Stimulated activated CD4-positive, alpha-beta T cell treated with anti-CD3 and anti-CD28 coated beads, Interleukin-15, amount 100 ng/mL, for 1 hour (primary cell): Measurements from ENCODE around the gene ALOX5.

ENCODE experiments used
- DNase-seq, 2 donors: peaks; one replicate each; pipeline ENCODE4 v3.0.0-alpha.2; 2020; ENCODE audit warnings: low read depth in 1 of 2, low spot score in 1 of 2

ALOX5 gene

DNA sequence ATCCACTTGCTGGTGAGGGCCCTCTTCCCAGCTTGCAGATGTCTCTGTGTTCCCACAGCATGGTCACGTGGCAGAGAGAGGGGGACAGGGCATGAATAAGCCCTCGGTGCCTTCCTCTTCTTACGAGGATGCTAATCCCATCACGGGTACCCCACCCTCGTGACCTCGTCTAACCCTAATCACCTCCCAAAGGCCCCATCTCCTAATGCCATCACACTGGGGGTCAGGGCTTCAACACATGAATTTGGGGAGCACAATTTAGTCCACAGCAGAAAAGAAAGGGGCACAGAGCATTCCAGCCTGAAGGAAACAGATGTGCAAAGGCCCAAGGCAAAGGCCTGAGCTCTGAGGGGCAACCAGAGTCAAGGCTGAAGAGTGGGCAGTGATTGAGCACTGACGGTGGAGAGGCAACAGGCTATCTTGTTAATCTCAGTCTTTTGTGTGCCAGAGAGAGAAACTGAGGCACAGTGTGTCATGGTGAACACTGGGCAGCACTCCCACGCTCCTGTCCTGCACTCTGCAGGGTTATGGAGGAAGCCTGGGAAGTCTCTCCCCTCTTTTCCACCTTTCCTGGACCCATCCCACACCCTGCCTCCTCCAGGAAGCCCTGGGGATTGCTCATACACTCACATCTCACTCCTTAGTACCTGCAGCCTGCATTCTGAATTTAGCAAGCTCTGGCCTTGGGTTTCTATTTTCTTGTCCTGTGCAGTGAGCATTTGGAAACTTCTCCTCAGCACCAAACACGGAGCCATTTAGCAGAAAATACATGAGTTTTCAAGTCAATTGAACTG, 49.0 kb downstream of the ALOX5 start:
- DNase-seq = no peak

DNA sequence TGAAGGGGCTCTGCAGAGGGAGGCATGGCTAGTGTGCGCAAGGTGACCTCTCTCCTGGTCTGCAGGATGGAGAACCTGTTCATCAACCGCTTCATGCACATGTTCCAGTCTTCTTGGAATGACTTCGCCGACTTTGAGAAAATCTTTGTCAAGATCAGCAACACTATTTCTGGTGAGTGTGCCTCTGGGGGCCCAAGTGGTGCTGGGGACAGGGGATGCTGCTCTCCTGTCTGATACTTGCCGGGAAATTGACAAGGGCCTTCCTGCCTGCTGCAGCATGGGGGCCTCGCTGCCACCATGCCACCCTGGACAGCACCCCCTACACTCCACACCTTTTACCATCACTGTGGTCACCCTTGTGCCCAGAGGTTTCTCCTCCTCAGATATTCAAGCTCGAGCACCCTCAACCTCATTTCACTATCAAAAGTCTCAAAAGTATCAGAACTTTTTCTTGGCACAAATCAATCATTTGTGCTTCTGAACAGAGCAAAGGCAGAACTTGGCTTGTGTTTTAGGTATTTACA, 50.0 kb downstream of the ALOX5 start:
- DNase-seq = no peak

DNA sequence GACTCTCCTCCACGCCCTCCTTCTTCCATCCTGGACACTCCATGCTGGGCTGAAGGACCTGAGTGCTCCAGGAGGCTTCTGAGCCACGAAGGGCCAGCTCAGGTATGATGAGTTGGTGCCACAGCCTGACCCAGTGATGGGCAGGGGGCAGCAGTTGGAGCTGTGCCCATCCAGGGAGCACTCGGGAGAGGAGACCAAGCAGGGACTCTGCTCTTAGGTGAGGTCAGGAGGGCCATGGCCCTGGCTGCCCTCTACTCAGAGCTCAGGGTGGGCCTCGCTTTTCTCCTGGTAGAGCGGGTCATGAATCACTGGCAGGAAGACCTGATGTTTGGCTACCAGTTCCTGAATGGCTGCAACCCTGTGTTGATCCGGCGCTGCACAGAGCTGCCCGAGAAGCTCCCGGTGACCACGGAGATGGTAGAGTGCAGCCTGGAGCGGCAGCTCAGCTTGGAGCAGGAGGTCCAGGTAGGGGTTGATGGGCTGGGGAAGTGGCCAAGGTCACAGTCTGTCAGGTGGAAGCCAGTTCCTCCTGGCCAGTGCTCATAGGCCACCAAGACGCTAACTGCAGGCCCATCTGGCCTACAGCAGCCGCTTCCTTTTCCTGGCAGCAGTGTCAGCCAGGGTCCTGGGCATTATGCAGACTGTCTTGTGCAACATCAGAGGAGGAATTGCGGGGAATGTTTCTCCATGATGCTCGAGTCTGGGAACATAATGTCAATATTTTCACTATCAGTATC, 50.8 kb downstream of the ALOX5 start:
- no peak for DNase-seq

DNA sequence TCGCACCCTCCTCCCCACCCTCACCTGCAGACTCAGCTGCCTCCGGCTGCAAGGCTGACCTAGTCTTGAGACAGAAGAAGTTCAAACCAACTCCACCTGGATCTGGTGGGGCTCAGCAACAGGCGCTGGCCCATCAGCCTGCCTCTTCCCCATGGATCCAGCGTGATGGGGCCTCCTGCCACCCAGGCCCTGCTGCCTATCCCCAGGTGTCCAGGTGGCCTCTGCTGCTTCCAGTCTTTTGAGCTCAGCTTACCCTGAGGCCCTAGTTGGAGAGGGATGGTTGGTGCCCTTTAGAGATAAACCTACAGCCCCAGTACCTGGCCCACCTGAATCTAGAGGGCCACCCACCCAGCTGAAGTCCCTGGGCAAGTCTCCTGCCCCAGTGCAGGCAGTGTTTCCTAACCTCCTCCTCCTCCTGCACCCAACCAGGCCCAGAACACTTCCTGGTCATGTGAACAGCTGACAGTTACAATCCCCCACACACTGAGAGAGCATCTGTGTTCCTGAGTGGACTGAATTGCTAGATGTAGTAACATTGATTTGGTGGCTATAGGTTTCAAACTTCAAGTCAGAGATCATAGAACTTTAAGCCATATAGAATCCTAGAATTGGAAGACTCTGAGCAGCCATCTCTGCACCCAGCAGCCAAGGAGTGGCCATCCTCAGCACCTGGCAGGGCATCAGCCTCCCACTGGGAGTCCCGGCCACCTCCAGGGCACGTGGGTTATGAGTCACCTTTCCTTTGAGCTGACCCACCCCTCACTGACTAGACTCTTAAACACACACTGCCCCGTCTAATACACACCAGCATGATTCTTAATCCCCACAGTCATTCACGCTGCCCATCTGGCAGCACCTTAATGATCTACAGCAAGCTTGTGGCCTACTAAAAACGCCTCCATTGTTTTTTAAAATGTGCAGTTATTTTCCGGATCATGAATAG, 51.9 kb downstream of the ALOX5 start:
- DNase-seq = no peak

DNA sequence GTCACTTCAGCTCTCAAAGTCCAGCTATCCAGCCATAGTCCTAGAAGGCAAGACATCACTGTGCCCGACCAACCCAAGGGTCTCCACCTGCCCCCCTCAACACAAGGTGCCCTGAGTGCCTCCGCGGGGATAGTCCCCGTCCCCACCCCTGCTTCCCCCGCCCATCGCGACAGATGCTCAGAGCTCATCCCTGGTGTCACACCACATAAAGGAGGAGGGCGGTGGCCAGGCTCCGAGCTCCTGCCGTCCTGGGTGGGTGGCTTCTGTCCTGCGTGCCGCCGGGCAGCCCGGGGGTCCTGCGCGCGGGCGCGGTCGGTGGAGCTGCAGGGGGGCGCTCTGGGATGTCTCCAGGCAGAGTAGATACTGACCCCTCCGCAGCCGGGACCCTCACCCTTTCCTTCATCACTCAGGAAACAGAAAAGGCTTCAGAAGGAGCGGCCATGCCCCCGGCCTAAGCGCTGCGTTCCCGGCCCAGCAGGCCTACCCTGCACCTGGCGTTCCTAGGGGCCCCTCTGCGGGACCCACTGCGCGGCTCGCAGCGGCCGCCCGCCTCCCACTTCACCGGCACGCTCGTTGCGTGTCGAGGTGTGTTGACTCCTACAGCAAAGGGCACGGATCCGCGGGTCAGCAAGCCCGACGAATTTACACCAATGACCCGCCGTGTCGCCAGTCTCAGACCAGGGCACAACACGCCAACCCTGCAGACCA, 53.4 kb downstream of the ALOX5 start:
- no peak for DNase-seq

DNA sequence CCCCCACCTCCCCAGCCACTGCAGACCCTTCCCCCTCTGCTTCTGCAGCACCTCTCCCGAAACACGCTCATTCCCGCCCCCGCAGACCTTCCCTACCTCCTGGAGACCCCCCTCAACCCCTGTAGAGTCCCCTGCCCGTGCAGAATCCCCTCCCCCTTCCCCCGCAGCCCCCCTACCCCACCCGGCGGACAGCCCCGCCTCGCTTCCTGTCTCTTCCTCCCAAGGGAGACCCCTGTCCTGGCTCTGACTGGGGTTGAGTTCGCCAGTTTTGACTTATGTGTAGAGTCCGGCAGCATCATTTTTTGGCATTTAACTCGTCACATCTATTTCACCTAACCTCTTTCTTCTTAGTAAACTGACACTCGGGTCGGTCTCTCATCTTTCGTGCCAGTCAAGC, 54.0 kb downstream of the ALOX5 start:
- no peak for DNase-seq

DNA sequence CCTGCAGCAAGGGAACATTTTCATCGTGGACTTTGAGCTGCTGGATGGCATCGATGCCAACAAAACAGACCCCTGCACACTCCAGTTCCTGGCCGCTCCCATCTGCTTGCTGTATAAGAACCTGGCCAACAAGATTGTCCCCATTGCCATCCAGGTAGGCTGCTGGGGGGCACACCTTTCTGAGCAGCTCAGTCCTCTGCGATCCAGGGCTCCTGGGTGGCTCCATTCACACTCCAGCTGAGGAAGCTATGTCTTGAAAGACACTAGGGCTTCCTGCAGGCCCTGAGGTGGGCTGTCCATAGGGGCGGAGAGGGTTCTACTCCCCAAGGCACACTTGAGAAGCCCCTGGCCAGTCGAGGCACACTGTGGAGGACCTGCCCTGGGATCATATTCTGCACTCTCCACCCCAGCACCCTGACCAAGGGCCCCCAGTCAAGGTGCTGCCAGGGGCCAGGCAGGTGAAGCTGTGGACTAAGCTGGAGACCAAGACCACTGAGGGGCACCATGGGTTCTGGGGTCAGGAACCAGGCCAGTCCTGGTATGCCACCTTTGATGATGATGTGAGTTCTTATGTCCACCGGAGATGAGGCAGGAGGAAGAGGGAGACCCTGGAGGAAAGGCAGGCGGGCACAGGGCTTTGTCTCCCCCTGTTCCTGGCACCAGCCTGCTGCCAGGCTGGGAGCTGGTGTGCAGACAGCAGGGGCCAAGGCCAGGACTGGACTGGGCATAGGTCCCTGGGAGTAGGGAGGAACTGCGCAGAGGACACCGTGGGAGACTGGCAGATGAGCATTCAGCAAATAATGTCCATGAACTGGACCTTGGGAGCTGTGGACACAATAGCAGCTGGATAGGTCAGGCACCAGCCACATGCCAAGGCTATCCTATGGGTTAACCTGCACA, 54.8 kb downstream of the ALOX5 start:
- DNase-seq = no peak

DNA sequence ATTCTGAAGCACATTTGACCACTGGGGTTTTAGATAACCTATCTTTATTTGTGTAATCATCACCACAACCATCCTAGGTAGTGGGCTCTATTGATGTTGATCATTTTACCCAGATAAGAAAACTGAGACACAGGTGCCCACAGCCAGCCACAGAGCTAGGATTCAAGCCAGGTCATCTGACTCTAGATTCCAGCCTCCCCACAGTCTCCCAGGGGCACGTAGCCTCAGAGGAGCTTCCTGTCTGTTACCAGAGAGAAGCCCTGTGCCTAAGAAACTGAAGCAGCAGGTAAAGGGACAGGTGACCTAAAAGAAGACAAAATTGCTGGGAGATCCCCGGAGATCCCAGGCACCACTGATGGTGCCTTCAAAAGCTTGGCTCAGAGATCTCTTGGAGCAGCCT, 55.8 kb downstream of the ALOX5 start:
- DNase-seq = no peak

DNA sequence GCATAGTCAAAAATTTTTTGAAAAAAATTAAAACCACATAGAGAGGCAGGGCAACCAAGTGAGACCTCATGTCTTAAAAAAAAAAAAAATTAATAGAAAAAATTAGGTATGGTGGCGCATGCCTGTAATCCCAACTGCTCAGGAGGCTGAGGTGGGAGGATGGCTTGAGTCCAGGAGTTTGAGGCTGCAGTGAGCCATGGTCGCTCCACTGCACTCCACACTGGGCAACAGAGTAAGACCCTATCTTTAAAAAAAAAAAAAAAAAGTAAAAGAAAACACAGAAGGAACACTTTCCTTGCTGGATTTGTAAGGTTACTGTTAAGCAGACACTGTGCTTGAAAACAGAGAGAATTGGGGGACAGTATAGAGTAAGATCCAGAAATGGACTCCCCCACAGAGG, 58.1 kb downstream of the ALOX5 start:
- no peak for DNase-seq

DNA sequence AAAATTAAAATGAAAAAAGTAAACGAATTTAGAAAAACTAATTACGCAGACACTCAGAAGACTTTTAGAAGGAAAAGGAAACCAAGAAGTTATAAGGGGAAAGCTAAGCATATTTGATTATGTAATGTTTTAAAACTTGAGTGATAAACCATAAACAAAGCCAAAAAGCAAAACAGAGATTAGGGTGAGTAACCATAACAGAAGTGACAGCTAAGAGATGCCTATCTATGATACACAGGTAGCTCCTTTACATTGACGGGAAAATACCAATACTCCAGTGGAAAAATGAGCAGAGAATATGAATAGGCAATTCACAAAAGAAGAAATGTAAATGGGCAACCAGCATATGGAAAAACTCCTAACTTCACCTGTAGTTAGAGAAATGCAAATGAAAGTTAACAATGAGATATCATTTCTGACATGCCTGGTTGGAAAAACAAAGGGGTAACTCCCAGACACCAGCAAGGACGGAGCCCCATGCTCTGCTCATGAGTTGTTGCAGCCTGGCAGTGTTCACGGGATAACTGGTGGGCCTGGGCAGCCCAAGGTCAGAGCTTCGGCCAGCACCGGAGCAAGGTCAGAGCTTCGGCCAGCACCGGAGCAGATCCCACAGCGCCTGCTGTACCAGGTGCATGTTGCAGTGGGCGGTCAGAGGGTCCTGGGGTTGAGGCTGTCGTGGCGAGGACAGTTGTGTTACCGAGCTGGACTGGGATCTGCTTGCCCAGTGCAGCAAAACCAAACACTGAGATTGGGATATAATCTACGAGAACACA, 58.9 kb downstream of the ALOX5 start:
- no peak for DNase-seq

DNA sequence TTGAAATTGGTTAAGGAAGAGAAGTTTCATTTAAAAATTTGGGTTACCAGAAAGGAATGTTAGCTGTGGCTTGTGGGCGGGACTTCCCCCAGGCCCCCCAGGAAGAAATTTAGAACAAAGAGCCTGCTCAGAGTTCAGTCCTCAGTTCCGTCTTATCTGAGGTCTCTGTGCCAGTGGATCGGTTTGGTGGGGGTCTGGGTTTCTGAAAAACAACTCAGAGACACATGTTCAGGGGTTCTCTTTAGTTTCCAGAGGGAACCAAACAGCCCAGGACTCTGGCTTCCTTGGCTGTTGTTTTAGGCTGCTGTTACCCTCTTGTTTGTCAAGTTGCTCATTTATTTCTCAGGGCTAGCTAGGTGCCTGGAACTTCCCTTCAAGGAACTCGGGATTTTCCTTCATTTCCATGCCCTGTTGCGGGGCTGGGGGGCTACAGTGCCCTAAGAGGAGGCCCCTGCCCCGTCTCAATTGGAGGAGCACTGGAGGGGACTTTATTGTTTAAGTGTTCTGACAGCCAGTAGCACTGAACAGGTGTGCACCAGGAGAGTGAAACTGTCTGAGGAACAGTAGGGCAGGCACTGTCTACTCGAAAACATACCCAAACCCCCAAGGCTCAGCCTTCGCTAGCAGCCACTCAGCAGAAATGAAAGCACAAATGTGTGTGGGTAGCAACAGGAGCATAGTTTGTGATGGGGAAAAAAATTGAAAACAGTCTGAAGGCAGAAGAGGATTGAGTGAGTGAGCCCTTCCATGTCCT, 59.9 kb downstream of the ALOX5 start:
- no peak for DNase-seq

DNA sequence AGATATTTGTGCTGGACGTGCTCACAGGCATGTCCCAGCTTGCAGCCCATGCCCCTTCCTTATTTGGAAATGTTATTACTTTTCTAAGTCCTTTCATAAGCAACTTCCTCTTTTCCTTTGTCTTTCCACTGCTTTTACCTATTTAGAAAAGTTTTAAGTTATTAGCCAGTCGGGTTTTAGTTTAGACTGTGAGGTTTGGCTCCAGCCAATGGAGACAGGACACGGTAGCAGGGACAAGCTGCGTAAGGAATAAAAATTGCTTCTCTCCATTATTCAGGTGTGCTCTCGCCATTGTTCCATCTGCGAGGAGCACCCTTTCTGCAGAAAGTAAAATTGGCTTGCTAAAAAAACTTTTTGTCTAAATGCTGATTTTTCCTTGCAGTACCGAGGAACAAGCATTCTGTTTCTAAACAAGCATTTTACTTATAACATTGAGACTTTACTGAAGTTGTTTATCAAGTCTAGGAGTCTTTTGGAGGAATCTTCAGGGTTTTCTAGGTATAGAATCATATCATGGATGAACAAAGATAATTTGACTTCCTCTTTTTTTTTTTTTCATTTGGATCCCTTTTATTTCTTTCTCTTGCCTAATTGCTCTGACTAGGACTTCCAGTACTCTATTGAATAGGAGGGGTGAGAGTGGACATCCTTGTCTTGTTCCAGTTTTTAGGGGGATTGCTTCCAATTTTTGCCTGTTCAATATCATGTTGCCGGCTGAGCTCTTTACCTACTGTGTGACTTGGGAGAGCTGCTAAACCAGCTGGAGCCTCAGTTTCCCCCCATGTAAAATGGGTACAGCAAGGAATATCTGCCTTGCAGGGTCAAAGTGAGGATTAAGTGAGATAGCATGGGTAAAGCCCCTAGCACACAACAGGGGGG, 63.8 kb downstream of the ALOX5 start:
- no peak for DNase-seq

DNA sequence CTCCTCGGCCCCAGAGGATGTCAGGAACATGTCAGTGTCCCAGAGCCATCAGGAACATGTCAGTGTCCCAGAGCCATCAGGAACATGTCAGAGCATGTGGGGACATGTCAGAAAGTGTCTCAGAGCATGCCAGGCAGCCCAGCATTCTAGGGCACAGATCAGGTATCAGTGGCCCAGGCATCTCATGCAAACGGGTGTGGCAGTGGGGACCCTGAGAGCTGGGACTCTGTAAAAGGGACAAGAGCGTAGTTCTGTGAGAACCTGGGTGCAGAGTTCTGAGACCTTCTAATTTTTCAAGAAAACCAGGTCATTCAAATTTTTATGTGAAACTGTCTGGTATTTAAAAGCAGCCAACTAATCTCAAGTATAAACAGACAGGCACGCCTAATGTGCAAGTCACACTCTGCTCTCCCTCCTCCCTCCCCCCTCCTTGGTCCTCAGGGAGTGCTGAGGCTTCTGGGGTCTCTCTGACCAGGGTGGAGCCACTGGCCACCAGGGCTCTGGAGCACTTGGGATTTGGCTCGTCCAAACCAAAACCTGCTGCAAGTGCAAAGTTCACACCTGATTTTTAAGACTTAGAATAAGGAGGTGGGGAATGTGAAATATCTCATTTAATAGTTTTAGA, 64.6 kb downstream of the ALOX5 start:
- no peak for DNase-seq

DNA sequence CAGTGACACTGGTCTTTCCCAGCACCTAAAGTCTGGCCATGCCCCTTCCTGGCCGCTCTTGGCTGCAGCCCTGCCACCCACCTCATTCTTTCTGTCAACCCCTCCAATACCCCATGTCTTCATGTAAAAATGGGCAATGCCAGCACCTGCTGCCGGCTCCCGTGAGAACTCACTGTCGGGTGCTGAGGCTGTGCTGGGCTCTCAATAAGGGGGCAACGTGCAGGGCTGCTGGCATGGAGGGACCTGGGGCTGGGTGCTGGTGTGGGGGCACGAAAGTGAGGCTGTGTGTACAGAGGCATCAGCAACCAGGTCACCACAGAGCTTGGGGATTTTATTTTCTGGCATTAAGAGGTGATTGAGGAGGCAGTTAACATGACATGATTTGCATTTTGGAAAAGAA, 65.3 kb downstream of the ALOX5 start:
- no peak for DNase-seq

DNA sequence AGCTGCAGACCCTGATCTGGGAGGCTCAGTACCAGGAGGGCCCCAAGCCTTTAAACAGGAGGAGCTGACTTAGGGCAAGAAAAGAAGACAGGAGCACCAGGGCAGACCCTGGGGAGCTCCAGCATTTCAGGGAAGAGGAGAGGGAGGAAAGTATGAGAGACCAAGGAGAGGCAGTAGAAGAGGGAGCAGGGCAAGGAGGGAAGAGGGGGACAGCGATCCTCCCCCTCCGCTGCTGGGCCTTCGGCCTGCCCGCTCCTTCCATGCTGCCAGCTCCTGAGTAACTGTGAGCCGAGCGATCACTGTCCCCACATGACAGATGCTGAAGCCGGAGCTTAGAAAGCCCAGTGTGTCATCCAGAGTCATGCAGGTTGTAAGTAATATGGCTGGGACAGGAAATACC, 65.9 kb downstream of the ALOX5 start:
- no peak for DNase-seq

DNA sequence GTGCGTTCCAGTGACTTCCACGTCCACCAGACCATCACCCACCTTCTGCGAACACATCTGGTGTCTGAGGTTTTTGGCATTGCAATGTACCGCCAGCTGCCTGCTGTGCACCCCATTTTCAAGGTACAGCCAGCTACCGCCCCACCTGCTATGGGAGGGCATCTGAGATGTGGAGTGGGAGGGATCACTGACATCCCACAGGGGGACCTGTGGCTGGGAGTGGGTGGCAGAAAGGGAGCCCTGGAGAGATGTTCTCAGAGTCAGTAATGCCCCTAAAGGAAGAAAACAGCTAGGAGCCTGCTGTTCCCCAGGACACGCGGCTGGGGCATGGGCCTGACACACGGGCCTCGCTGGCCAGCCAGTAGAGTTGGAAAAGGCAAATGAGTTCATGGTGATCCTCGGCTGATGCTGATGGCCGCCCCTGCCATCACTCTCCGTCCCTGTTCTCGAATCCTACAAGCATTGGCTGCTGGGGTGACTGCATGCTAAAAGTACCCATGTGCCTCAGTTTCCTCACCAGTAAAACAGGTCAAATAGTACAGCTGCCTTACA, 66.6 kb downstream of the ALOX5 start:
- no peak for DNase-seq
